Activated CD4-positive, CD25-positive, alpha-beta regulatory T cell treated with anti-CD3 and anti-CD28 coated beads, Interleukin-2, amount 50 U/mL, for 16 hours (primary cell): Measurements from ENCODE around the gene AACS.
"Not testable (repeated sequence)": the region's sequence is repeated elsewhere in the genome, so short reads cannot be mapped to it uniquely, and the experiment has no call there.

Experiments
- DNase-seq: peaks from one replicate; pipeline ENCODE4 v3.0.0-alpha.2; 2020; ENCODE audit warnings: low read depth, low spot score

Gene AACS

GRCh38 chr12:125055591-125055990, 9.6 kb upstream of the AACS start:
- no peak for DNase-seq

GRCh38 chr12:125056306-125056705, 8.9 kb upstream of the AACS start:
- DNase-seq: no peak

GRCh38 chr12:125057708-125058107, 7.5 kb upstream of the AACS start:
- DNase-seq: no peak

GRCh38 chr12:125061229-125061628, 4.0 kb upstream of the AACS start:
- DNase-seq: no peak

GRCh38 chr12:125063522-125063921, 1.7 kb upstream of the AACS start:
- DNase-seq: not testable (repeated sequence)

- DNase-seq: no peak
Observed at GRCh38 chr12:125064492-125064891, 743 bp upstream of the AACS start.

GRCh38 chr12:125065919-125066570, 810 bp downstream of the AACS start:
- no peak for DNase-seq

GRCh38 chr12:125068391-125068790, 3.2 kb downstream of the AACS start:
- no peak for DNase-seq

GRCh38 chr12:125069616-125070015, 4.4 kb downstream of the AACS start:
- DNase-seq: no peak

GRCh38 chr12:125070112-125070511, 4.9 kb downstream of the AACS start:
- no peak for DNase-seq

- DNase-seq: no peak
Observed at GRCh38 chr12:125070661-125071390, 5.6 kb downstream of the AACS start.

- DNase-seq: no peak
Observed at GRCh38 chr12:125071456-125071855, 6.2 kb downstream of the AACS start.

GRCh38 chr12:125072496-125072895, 7.3 kb downstream of the AACS start:
- DNase-seq: no peak

- not testable (repeated sequence) for DNase-seq
Observed at GRCh38 chr12:125074294-125074693, 9.1 kb downstream of the AACS start.

GRCh38 chr12:125076103-125076502, 10.9 kb downstream of the AACS start:
- no peak for DNase-seq

GRCh38 chr12:125079084-125079483, 13.8 kb downstream of the AACS start:
- no peak for DNase-seq

GRCh38 chr12:125079648-125080645, 14.7 kb downstream of the AACS start:
- no peak for DNase-seq

- DNase-seq: no peak
Observed at GRCh38 chr12:125081427-125081826, 16.2 kb downstream of the AACS start.

GRCh38 chr12:125083072-125083471, 17.8 kb downstream of the AACS start:
- no peak for DNase-seq

GRCh38 chr12:125088199-125088598, 23.0 kb downstream of the AACS start:
- not testable (repeated sequence) for DNase-seq

GRCh38 chr12:125089083-125089482, 23.8 kb downstream of the AACS start:
- DNase-seq: no peak

- no peak for DNase-seq
Observed at GRCh38 chr12:125089626-125090025, 24.4 kb downstream of the AACS start.
